NCI-H345 treated with DMSO at 0.1 percent for 48 hours (cell line): ENCODE results near the gene WDR88.
"Not testable (repeated sequence)": the region's sequence is repeated elsewhere in the genome, so short reads cannot be mapped to it uniquely, and the experiment has no call there.

Experiments
- DNase-seq: peaks from one replicate; lab custom pipeline; 2025; ENCODE audit not compliant: unreplicated experiment; lab: John Stamatoyannopoulos, UW

The WDR88 gene

GRCh38 chr19:33168528-33168927, 36.6 kb downstream of the WDR88 start:
- DNase-seq = no peak

GRCh38 chr19:33171222-33171795, 39.4 kb downstream of the WDR88 start:
- DNase-seq = no peak

GRCh38 chr19:33171916-33172359, 40.0 kb downstream of the WDR88 start:
- no peak for DNase-seq

- no peak for DNase-seq
Measured at GRCh38 chr19:33174186-33174585, 42.3 kb downstream of the WDR88 start.

GRCh38 chr19:33175156-33175782, 43.4 kb downstream of the WDR88 start:
- no peak for DNase-seq

GRCh38 chr19:33175886-33176669, 44.2 kb downstream of the WDR88 start:
- peak; percentile 52 for DNase-seq

GRCh38 chr19:33176670-33177416, 44.9 kb downstream of the WDR88 start:
- peak; percentile 100 for DNase-seq

- peak; percentile 89 for DNase-seq
Measured at GRCh38 chr19:33177417-33177979, 45.6 kb downstream of the WDR88 start.

- no peak for DNase-seq
Measured at GRCh38 chr19:33186431-33187182, 54.7 kb downstream of the WDR88 start.

- no peak for DNase-seq
Measured at GRCh38 chr19:33187183-33187540, 55.2 kb downstream of the WDR88 start.

- no peak for DNase-seq
Measured at GRCh38 chr19:33189453-33189852, 57.5 kb downstream of the WDR88 start.

GRCh38 chr19:33191092-33191491, 59.2 kb downstream of the WDR88 start:
- DNase-seq = not testable (repeated sequence)

- DNase-seq = no peak
Measured at GRCh38 chr19:33191501-33191900, 59.6 kb downstream of the WDR88 start.

GRCh38 chr19:33192010-33192409, 60.1 kb downstream of the WDR88 start:
- no peak for DNase-seq

GRCh38 chr19:33193269-33193864, 61.5 kb downstream of the WDR88 start:
- DNase-seq = no peak

- peak; percentile 65 for DNase-seq
Measured at GRCh38 chr19:33193865-33194362, 62.0 kb downstream of the WDR88 start, which contains the start of gene LRP3. Gene LRP3, plus strand, starts transcription at chr19:33194330. Its CDS starts 456 bp downstream, at chr19:33194786.

GRCh38 chr19:33194532-33194885, 62.6 kb downstream of the WDR88 start:
- DNase-seq = no peak

GRCh38 chr19:33194886-33195644, 63.2 kb downstream of the WDR88 start:
- DNase-seq = no peak
